Measurements from ENCODE around the gene HOMER1.

HOMER1 gene

GRCh38 chr5:79513704-79514390, at the start of gene HOMER1:
HOMER1 (minus strand) TSS chr5:79514134; CDS start chr5:79512774, 1,360 bp downstream.
- in situ Hi-C loops (cut with MboI; ENCODE audit: low sequenced_read_pairs, unreplicated experiment) = no loop called here
- DNase-seq (ENCODE audit: low spot score) = peak; percentile 89
- no peak for TF ChIP-seq CTCF (IDR thresholded peaks at IDR 0.05; ENCODE audit: borderline replicate concordance, control extremely low read depth, extremely low read depth, insufficient read depth, missing control alignments)

- TF ChIP-seq CTCF (IDR thresholded peaks at IDR 0.05; ENCODE audit: borderline replicate concordance, control extremely low read depth, extremely low read depth, insufficient read depth, missing control alignments) = no peak
- DNase-seq (ENCODE audit: low spot score) = no peak
- in situ Hi-C loops (cut with MboI; ENCODE audit: low sequenced_read_pairs, unreplicated experiment) = no loop called here
Observed at GRCh38 chr5:79563247-79563590, 49.3 kb upstream of the HOMER1 start.

- no peak for TF ChIP-seq CTCF (IDR thresholded peaks at IDR 0.05; ENCODE audit: borderline replicate concordance, control extremely low read depth, extremely low read depth, insufficient read depth, missing control alignments)
- in situ Hi-C loops (cut with MboI; ENCODE audit: low sequenced_read_pairs, unreplicated experiment) = no loop called here
- DNase-seq (ENCODE audit: low spot score) = no peak
Observed at GRCh38 chr5:79562351-79563246, 48.7 kb upstream of the HOMER1 start.

GRCh38 chr5:79561525-79561893, 47.6 kb upstream of the HOMER1 start:
- in situ Hi-C loops (cut with MboI; ENCODE audit: low sequenced_read_pairs, unreplicated experiment) = no loop called here
- TF ChIP-seq CTCF (IDR thresholded peaks at IDR 0.05; ENCODE audit: borderline replicate concordance, control extremely low read depth, extremely low read depth, insufficient read depth, missing control alignments) = no peak
- DNase-seq (ENCODE audit: low spot score) = no peak

- TF ChIP-seq CTCF (IDR thresholded peaks at IDR 0.05; ENCODE audit: borderline replicate concordance, control extremely low read depth, extremely low read depth, insufficient read depth, missing control alignments) = no peak
- peak; percentile 60 for DNase-seq (ENCODE audit: low spot score)
- in situ Hi-C loops (cut with MboI; ENCODE audit: low sequenced_read_pairs, unreplicated experiment) = no loop called here
Observed at GRCh38 chr5:79560771-79561524, 47.0 kb upstream of the HOMER1 start.

- DNase-seq (ENCODE audit: low spot score) = no peak
- in situ Hi-C loops (cut with MboI; ENCODE audit: low sequenced_read_pairs, unreplicated experiment) = no loop called here
- no peak for TF ChIP-seq CTCF (IDR thresholded peaks at IDR 0.05; ENCODE audit: borderline replicate concordance, control extremely low read depth, extremely low read depth, insufficient read depth, missing control alignments)
Observed at GRCh38 chr5:79555418-79555817, 41.5 kb upstream of the HOMER1 start.

Measured in GM13976 (cell line).